CD1c-positive myeloid dendritic cell (primary cell): ENCODE results near the gene P2RY4.
"Not testable (repeated sequence)": the region's sequence is repeated elsewhere in the genome, so short reads cannot be mapped to it uniquely, and the experiment has no call there.

ENCODE experiments used
- DNase-seq: peaks from one replicate; pipeline ENCODE4 v3.0.0-alpha.2; 2016; ENCODE audit errors: extremely low spot score

The P2RY4 gene

DNA sequence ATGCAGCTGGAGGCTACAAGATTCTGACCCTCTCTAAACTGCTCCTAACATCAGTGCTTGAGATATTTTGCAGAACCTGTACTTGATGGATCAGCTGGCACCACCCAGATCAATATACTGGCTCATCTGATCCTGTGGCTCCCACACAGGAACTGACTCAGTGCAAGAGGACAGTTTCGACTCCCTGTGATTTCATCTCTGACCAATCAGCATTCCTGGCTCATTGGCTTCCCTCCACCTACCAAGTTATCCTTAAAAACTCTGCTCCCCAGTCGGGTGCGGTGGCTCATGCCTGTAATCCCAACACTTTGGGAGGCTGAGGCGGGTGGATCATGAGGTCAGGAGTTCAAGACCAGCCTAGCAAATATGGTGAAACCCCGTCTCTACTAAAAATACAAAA, 16.4 kb downstream of the P2RY4 start:
- DNase-seq, result not testable (repeated sequence)

DNA sequence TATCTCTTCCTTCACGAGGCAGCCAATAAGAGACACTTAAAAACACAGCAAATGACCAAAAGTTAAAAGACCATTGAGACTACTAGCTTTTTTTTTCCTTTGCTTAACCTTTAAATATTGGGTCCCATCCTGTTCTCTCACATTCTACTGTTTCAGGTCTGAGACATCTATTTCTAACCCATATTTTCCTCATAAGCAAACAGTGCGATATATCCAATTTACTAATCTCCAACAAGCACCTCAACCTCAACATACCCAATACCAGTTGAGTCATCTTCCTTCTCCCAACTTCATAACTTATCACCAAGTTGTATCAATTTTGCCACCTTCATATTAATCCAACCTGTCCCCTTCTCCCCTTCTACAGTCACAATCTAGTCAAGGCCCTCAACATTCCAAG, 18.5 kb downstream of the P2RY4 start:
- DNase-seq, result no peak

DNA sequence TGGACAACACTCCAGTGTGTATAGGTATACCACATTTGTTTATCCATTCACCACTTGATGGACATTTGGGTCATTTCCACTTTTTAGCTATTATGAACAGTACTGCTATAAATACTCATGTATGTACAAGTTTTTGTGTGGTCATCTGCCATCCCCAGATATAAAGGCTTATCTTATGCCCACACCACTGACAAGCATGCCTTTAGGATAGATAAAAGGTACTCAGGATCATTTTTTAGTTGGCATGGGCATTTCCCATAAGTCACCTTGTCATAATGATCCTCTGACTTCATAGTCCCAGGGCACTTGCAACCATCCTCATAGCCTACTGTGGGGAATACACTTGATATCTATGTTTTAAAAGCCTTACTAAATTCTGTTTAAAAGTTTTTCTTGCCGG, 19.3 kb downstream of the P2RY4 start:
- no peak for DNase-seq

DNA sequence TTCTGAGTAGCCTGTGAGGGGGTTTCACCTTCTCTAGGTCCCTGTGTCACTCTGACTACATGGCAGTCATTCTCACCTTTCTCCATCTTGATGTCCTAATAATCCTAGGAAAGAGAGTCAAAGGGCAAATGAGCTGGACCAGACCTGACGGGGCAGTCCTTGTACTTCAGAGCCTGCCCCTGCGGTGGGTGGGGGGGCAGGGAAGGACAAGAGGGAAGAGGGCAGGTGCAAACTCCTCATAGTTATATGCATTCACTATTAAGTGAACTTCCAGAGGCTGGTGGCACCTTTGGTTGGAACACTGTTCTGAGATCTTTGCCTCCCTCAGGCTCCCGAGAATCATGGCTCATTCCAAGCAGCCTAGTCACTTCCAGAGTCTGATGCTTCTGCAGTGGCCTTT, 25.6 kb downstream of the P2RY4 start, which contains the start of gene AWAT1:
Gene AWAT1 (plus strand): TSS at position 301 of the 400 bp plus-strand sequence. CDS start 41 bp downstream, at position 342.
- DNase-seq, result no peak

DNA sequence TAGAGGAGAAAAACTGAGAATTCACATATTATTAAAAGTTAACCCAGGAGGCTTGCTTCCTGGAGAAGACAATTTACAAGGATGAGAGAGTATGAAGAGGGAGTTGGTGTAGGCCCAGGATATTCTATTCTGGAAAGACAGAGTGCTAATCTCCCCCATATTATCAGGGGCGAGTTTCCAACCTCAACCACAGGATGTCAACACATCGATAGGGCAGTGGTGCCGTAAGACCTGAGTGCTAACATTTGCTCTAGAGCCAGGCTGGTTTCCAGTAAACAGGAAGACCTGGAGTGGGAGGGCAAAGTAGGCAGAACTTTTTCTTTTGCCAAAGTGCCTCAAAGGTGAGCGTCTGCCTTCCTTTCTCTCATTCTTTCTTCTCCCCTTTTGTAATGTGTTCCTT, 28.3 kb downstream of the P2RY4 start:
- no peak for DNase-seq

DNA sequence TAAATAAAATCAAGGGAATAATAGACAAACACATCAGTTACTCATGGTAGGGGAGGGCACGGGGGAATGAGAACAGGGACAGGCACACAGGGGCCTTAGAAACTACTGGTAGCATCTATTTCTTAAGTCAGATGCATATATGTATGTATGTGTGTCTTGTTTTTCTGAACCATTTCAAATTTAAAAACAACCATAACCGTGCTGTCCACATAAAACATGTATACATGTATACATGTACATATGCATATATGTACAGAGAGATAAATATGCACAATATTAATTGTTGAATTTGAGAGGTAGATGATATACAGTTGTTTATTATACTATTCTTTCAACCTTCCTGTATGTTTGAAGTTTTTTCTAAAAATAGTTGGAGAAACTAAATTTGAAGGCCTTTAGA, 33.3 kb downstream of the P2RY4 start:
- no peak for DNase-seq

DNA sequence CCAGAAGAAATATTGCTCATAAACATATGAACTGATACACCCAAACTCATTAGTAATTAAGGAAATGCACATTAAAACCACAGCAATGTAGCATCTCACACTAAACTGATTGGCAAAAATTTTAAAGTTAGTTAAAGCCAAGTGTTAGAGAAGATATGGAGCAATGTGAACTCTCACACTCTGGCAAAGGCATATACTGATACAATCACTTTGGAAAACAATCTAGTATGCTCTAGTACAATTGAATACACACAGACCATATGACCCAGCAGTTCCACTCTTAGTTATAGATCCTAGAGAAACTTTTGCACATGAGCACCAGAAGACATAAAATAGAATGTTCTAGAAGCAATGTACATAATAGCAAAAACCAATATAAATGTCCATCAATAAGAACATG, 34.0 kb downstream of the P2RY4 start:
- DNase-seq, result no peak

GRCh38 chrX:70219938-70220764, 39.9 kb downstream of the P2RY4 start:
- no peak for DNase-seq

DNA sequence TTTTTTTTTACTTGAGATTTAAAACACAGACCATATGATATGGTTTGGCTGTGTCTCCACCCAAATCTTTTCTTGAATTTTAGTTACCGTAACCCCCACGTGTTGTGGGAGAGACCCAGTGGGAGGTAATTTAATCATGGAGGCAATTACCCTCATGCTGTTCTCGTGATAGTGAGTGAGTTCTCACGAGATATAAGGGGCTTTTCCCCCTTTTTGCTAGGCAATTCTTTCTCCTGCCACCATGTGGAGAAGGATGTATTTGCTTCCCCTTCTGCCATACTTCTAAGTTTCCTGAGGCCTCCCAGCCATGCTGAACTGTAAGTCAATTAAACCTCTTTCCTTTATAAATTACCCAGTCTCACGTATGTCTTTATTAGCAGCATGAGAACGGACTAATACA, 50.4 kb downstream of the P2RY4 start:
- not testable (repeated sequence) for DNase-seq

DNA sequence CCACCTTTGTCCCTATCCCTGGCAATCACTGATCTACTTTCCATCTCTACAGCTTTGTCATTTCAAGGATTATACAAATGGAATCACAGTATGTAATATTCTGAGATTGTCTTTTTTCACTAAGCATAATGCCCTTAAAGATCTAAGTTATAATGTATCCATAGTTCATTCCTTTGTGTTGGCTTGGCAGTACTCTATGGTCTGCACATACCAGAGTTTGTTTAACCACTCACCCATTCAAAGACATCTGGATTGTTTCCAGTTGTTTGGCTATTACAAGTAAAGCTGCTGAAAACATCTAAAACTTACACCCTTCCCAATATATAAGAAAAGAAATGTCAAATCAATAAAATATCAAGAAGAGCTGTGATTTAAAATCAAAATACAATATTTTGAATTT, 51.5 kb downstream of the P2RY4 start:
- no peak for DNase-seq
